ENCODE results near the gene SULT2B1.

The SULT2B1 gene

DNA sequence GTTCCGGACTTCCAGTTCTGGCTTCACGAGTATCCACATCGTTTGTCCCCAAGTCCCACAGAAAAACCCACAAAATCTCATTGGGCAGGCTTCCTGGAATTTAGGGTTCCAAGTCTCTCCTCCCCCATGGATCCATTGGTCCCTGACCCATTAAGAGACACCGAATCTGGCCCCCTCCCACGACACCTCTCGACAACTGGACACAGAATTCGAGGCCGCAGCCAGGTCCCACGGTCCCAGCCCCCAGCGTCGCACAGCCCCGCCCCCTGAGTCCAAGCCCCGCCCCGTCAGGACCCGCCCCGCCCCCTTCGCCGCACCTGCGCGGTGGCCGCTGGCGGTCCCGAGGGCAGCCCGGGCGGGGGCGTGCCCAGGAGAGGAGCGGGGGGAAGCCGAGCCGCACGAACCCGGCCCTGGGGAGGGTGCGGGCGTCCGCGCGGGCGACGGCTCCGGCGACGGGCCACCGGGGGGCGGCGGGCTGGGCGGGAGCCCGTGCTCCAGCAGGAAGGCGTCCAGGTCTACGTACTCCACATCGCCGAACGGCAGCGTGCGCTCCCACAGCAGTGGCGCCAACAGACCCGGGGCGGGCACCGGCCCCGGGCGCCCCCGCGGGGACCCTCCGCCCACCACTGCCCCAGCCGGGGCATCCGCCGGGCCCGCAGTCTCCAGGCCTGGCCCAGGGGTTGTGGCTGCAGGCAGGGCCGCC lies 83.4 kb downstream of the SULT2B1 start:
- H3F3A ChIP-seq (ENCODE audit: insufficient read depth, low read length) = peaks cover 35% of the 10 kb centered on the region

DNA sequence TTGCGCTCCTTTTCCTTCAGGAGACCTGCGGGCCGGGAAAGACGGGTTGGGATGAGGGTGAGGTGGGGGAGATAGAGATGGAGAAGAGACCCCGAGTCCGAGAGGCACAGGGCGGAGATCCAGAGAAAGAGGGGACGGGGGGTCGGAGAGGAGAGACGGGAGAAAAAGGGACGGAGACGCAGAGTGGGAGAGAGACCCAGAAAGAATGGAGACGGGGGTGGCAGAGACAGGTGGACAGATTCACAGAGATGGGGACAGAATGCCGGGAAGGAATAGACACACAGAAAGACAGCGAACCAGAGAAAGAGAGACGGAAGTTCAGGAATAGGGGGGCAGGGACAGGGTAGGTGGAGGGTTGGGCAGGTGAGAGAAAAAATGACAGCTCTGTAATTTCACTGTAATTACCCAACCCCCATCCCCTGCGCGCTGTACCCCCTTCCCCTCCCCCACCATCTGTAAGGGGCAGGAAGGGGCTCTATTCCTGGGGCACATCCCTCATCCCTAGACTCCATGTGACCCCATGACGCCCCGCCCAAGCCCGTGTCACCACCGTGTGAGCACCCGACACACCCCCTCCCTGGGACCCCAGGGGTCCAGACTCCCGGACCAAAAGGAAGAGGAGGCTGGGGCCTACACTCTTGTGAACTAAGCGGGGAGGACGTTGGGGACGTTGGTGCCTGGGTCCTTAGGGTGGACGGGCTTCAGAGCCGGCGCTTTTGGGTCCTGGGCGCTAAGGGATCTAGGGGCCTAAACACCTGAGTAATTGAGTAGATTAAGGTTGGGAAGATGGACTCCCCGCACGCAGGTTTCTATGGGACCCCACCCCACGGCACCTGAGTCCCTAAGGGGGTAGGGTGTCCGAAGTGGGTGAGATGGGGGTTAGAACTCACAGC lies 84.2 kb downstream of the SULT2B1 start:
- H3K27me3 ChIP-seq (replicated peaks; ENCODE audit: insufficient read depth, low read length) = peaks cover 2% of the 10 kb centered on the region; the same call in 1 of the 2 replicates
- H3K36me3 ChIP-seq (replicated peaks; ENCODE audit: insufficient read depth, low read length) = no peaks in the 10 kb centered on the region
- H3F3A ChIP-seq (ENCODE audit: insufficient read depth, low read length) = peaks cover 35% of the 10 kb centered on the region
- peak overlapping the region; percentile 95 for H3K4me2 ChIP-seq (ENCODE audit: low read depth, low read length)
- H3K4me1 ChIP-seq (ENCODE audit: low read length) = peaks cover 32% of the 10 kb centered on the region
- peak overlapping the region; percentile 72 for H3K4me3 ChIP-seq (ENCODE audit: low read length)
- DNase-seq = no peak
- H3K27ac ChIP-seq (ENCODE audit: low read length) = peak overlapping the region; percentile 91; the same call in 1 of the 2 replicates
- H3K9ac ChIP-seq (ENCODE audit: low read length) = peak overlapping the region; percentile 72
- no peaks in the 10 kb centered on the region for H3K9me2 ChIP-seq (replicated peaks; ENCODE audit: insufficient read depth, low read length)
- no peaks in the 10 kb centered on the region for H4K20me1 ChIP-seq (ENCODE audit: insufficient read depth, low read length)
- H3K79me2 ChIP-seq (ENCODE audit: low read length) = no peaks in the 10 kb centered on the region
- H3K9me3 ChIP-seq (replicated peaks; ENCODE audit: insufficient read depth, low read length) = no peaks in the 10 kb centered on the region
- no peak for TF ChIP-seq EZH2 (optimal IDR thresholded peaks at IDR 0.05; ENCODE audit: low read depth, low read length)
- TF ChIP-seq, protein P1, sequence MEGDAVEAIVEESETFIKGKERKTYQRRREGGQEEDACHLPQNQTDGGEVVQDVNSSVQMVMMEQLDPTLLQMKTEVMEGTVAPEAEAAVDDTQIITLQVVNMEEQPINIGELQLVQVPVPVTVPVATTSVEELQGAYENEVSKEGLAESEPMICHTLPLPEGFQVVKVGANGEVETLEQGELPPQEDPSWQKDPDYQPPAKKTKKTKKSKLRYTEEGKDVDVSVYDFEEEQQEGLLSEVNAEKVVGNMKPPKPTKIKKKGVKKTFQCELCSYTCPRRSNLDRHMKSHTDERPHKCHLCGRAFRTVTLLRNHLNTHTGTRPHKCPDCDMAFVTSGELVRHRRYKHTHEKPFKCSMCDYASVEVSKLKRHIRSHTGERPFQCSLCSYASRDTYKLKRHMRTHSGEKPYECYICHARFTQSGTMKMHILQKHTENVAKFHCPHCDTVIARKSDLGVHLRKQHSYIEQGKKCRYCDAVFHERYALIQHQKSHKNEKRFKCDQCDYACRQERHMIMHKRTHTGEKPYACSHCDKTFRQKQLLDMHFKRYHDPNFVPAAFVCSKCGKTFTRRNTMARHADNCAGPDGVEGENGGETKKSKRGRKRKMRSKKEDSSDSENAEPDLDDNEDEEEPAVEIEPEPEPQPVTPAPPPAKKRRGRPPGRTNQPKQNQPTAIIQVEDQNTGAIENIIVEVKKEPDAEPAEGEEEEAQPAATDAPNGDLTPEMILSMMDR (IDR thresholded peaks at IDR 0.05; ENCODE audit: low read length) = no peak
- TF ChIP-seq EZH2phosphoT487 (IDR thresholded peaks at IDR 0.05; ENCODE audit: low read length) = no peak
- peak overlapping the region; percentile 66 for H2AFZ ChIP-seq (ENCODE audit: low read length)

More for the DNA sequence above, 83.4 kb downstream of the SULT2B1 start:
- H3K9ac ChIP-seq (ENCODE audit: low read length) = peak overlapping the region; percentile 72
- H3K27ac ChIP-seq (ENCODE audit: low read length) = peak overlapping the region; percentile 72
- H3K4me1 ChIP-seq (ENCODE audit: low read length) = peaks cover 32% of the 10 kb centered on the region
- no peaks in the 10 kb centered on the region for H3K9me3 ChIP-seq (replicated peaks; ENCODE audit: insufficient read depth, low read length)
- DNase-seq = peak; percentile 73
- no peaks in the 10 kb centered on the region for H3K36me3 ChIP-seq (replicated peaks; ENCODE audit: insufficient read depth, low read length)
- H3K79me2 ChIP-seq (ENCODE audit: low read length) = no peaks in the 10 kb centered on the region
- TF ChIP-seq EZH2 (optimal IDR thresholded peaks at IDR 0.05; ENCODE audit: low read depth, low read length) = no peak
- TF ChIP-seq, protein P1 (IDR thresholded peaks at IDR 0.05; ENCODE audit: low read length) = no peak
- TF ChIP-seq EZH2phosphoT487 (IDR thresholded peaks at IDR 0.05; ENCODE audit: low read length) = no peak
- no peaks in the 10 kb centered on the region for H3K9me2 ChIP-seq (replicated peaks; ENCODE audit: insufficient read depth, low read length)
- H3K4me2 ChIP-seq (ENCODE audit: low read depth, low read length) = peak overlapping the region; percentile 95
- peak overlapping the region; percentile 66 for H2AFZ ChIP-seq (ENCODE audit: low read length)
- H3K4me3 ChIP-seq (ENCODE audit: low read length) = peak overlapping the region; percentile 72
- H4K20me1 ChIP-seq (ENCODE audit: insufficient read depth, low read length) = no peaks in the 10 kb centered on the region
- H3K27me3 ChIP-seq (replicated peaks; ENCODE audit: insufficient read depth, low read length) = no peaks in the 10 kb centered on the region

DNA sequence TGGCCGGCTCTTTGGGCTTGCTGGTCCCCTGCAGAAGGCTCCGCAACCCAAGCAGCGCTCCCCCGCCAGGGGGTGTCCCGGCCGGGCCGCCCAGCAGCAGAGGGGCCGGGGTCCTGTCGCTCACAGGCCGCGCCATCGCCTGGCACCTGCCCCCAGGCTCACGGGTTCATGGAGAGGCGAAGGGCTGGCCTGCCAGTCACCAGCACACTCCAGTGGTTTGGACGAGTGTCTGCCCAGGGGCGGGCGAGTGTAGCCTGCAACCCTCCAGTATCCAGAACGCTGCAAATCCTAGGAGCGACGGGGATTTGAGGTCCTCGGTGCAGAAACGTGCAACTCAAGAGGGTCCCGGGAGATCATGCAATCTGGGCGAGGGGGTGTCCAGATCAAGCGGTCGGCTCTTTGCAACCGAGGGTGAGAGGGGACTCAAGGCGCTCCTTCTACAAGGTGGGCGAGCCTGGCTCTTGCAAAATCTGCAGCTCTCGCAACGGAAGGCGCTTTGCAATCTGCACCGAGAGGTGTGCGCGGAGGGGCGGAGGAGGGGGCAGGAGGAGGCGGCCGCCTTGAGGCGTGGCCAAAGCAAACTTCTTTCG lies 85.0 kb downstream of the SULT2B1 start, which contains the start of gene DBP:
DBP (minus strand) TSS at position 521 of the 590 bp plus-strand sequence; CDS start at position 136, 385 bp downstream.
- peaks cover 32% of the 10 kb centered on the region for H3K4me1 ChIP-seq (ENCODE audit: low read length)

More for the DNA sequence above, 85.0 kb downstream of the SULT2B1 start, which contains the start of gene DBP:
- Histone ChIP-seq H3K79me2 (ENCODE audit: low read length) (no peaks in the 10 kb centered on the region), H3K9ac (ENCODE audit: low read length) (peak within 1 kb of the TSS; percentile 75), H2AFZ (ENCODE audit: low read length) (peak within 1 kb of the TSS; percentile 84), H3K27ac (ENCODE audit: low read length) (peak within 1 kb of the TSS; percentile 91), H3K36me3 (replicated peaks; ENCODE audit: insufficient read depth, low read length) (no peaks in the 10 kb centered on the region), H3F3A (ENCODE audit: insufficient read depth, low read length) (peaks cover 30% of the 10 kb centered on the region), H3K4me3 (ENCODE audit: low read length) (peak within 1 kb of the TSS; percentile 72), H3K27me3 (replicated peaks; ENCODE audit: insufficient read depth, low read length) (peaks cover 8% of the 10 kb centered on the region), H3K9me3 (replicated peaks; ENCODE audit: insufficient read depth, low read length) (no peaks in the 10 kb centered on the region), H4K20me1 (ENCODE audit: insufficient read depth, low read length) (no peaks in the 10 kb centered on the region), H3K9me2 (replicated peaks; ENCODE audit: insufficient read depth, low read length) (no peaks in the 10 kb centered on the region), H3K4me2 (ENCODE audit: low read depth, low read length) (peak within 1 kb of the TSS; percentile 95)
- no peak for DNase-seq
- TF ChIP-seq, protein P1 (IDR thresholded peaks at IDR 0.05; ENCODE audit: low read length) = peak; percentile 14
- TF ChIP-seq EZH2 (optimal IDR thresholded peaks at IDR 0.05; ENCODE audit: low read depth, low read length) = no peak
